Effector CD8-positive, alpha-beta T cell (primary cell): ENCODE data around the gene SLC17A7.
"Not testable (repeated sequence)": the region's sequence is repeated elsewhere in the genome, so short reads cannot be mapped to it uniquely, and the experiment has no call there.

Experiments
- DNase-seq: peaks from one replicate; lab custom pipeline; 2025; lab: John Stamatoyannopoulos, UW
- total RNA-seq, 4 experiments: gene quantifications; one replicate each; lab custom pipeline; 2026; lab: John Stamatoyannopoulos, UW

The SLC17A7 gene
- total RNA-seq: 0 to 0.24 (median 0) reads per million in 4 experiments

DNA sequence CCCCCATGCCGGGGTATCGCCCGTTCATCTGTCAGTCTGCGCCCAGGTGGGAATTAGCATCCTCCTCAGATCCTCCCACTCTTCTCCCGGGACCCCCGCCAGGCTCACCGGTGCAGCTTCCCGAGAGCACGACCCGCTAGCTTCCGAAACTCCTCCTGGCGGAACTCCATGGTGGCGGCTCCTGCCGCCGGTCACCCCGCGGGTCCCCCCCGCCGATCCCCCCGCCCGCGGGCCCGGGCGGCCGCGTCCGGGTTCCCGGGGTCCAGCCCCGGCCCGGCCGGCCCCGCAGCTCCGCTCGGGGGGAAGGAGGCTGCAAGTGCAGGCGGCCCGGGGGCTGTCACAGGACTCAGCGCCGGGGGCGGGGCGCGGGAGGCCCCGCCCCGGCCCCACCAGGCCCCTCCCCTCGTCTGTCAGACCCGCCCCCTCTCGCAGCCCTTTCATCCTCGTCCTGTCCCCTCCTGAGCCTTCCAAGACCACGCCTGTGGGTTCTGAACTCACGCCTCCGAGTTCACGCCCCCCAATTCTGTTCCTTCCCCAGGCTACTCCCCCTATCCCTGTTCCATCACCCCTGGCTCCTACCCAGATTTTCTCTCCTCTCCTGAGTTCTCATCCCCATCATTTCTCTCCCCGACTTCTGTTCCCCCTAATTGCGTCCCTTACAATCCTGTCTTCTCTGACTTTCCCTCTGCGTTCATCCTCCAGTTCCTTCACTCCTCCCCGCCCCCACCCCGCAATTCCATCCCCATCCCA lies at the start of gene SLC17A7:
SLC17A7 (minus strand) TSS at position 318 of the 750 bp plus-strand sequence; CDS start at position 170, 148 bp downstream.
- DNase-seq: peak; percentile 32

DNA sequence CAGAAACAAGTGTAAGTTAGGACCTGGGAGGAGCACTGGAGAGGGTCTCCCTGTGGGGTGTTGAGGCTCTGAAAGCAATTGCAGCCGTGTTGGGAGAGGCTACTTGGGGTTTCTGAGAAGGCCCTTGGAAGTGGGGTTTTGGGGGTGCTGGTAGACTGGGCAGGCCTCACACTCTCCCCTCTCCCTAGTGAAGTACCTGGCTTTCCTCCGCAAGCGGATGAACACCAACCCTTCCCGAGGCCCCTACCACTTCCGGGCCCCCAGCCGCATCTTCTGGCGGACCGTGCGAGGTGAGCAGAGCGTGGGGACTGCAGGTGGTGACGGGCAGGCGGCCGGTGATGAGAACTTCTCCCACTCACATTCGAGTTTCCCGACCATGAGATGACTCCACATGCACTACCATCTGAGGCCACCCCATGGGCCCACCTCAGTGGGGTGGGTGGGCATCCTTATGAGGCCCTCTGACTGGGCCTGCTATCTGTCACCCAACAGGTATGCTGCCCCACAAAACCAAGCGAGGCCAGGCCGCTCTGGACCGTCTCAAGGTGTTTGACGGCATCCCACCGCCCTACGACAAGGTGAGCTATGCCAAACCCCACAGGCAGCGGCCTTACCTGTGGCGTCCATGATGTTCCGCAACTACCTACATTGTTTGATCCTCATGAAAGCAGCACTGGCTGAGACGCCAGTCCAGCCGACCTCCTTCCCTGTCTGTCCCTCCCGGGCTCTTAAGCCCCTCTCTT lies 49.1 kb upstream of the SLC17A7 start:
- DNase-seq: no peak

DNA sequence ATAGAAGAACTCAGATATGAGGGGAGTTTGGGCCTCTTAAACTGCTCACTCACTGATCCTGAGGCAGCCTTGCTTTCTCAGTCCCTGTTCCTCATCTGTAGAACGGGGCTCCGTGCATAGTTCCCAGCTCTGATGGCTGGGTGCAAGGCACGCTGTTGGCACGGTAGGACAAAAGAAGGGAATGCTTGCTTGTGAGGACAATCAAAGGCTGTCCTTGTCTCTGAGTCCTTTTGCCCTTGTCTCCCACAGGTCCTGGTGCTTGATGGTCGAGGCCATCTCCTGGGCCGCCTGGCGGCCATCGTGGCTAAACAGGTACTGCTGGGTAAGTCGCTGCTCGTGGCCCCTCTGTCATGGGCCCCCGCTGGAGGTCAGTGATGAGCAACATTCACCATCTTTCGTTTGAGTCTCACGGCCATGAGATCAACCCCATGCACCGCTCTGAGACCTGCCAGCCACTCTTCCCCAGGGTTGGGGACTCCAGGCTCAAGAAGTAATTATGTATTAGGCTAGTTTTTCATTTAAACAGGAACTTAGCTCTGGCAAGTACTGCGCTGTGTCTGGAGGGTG lies 48.4 kb upstream of the SLC17A7 start:
- DNase-seq: no peak

DNA sequence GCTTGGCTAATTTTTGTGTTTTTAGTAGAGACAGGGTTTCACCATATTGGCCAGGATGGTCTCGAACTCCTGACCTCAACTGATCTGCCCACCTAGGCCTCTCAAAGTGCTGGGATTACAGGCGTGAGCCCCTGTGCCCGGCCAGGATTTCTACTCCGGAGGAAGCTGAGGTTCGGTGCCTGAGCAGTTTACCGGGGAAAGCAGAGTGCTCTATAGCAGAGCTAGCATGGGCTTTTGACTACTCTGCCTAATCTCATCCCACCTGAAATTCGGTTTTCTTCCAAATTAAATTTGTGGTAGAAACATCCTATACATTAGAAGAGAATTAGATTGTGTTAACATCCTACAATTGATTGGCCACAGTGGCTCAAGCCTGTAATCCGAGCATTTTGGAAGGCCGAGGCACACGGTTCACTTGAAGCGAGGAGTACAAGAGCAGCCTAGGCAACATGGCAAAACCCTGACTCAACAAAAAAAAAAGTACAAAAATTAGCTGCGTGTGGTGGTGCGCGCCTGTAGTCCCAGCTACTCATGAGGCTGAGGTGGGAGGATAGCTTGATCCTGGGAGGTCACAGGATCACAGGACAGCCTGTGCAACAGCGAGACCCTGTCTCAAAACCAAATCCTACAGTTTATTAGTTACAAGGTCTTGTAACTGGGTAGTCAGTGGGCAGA lies 47.7 kb upstream of the SLC17A7 start:
- DNase-seq: no peak

DNA sequence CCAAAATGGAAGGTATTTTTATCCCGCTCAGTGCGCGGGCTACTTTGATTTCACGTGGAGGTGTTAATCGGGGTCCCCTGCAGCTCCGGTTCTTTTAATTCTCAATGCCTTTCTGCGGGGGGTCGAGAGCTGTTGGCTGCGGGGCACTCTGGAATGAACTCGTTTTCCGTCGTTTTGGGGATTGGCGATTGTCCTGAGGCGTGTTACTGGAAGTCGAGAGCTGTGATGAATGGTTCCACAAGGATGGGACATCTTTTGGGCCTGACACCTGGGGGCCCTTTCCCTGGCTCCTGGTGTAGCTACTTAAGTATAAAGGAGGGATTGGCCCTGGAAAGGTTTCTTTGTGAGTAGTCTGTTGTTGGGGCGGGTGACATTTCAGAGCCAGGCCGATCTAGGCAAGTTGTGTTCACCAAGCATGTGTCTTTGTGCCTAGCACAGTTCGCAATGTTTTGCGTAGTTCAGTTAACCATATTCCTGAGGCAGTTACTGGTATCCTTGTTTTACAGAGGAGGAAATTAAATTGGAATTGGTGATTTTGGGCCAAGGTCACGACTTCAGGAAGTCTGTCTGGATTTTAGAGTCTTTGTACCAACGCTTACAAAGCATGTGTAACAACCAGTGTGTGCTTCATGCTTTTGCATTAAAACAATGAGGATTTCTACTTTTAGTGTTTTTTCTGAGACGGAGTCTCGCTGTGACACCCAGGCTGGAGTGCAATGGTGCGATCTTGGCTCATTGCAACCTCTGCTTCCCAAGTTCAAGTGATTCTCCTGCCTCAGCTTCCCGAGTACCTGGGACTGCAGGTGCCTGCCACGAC lies 46.9 kb upstream of the SLC17A7 start:
- no peak for DNase-seq

DNA sequence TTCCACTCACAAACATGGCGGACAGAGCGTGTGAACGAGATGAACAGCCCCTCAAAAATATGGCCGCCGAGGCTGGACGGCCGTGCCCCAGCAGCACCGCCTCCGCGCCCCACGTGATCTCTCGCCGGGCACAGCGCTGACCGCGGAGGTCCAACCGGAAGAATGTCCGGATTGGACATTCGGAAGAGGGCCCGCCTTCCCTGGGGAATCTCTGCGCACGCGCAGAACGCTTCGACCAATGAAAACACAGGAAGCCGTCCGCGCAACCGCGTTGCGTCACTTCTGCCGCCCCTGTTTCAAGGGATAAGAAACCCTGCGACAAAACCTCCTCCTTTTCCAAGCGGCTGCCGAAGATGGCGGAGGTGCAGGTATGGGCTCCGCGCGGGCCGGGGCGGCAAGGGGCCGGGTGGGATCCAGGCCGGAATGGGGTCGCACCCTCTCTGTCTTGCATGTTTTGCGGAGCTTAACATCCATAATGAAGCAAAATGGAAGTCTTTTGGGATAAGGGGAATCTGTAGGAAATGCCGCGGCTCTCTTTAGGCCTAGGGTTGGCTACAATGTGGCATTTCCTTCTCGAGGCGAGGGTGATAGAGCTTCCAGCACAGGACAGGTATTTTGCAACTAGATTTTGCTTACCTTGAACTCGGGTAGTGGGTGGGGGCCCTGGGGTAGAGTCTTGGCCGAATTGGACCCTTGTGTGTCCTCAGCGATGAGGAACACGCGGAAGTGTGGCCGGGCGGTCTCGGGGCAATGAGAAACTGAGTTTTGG lies 46.1 kb upstream of the SLC17A7 start, which contains the start of gene RPL13A:
RPL13A (plus strand) TSS at position 332 of the 769 bp plus-strand sequence; CDS start at position 354, 22 bp downstream.
- peak; percentile 99 for DNase-seq

DNA sequence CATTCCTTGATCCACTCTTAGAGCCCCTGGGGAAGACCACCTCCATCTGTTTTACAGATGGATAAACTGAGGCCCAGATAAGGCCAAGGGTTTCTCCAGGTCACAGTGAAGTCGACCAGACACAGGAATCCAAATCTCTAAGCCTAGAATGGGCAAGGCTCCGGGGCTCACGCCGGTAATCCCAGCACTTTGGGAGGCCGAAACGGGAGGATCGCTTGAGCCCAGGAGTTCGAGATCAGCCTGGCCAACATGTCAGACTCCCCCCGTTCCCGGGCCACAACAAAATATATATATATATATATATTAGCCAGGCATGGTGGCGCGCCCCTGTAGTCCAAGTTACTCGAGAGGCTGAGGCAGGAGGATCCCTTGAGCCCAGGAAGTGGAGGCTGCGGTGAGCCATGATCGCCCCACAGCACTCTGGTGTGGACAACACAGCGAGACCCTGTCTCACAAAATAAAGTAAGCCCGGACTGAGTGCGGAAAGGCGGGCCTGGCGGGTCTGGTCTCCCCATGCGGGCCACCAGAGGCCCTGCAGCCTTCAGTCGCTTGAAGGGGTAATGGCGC lies 45.5 kb upstream of the SLC17A7 start:
- no peak for DNase-seq

DNA sequence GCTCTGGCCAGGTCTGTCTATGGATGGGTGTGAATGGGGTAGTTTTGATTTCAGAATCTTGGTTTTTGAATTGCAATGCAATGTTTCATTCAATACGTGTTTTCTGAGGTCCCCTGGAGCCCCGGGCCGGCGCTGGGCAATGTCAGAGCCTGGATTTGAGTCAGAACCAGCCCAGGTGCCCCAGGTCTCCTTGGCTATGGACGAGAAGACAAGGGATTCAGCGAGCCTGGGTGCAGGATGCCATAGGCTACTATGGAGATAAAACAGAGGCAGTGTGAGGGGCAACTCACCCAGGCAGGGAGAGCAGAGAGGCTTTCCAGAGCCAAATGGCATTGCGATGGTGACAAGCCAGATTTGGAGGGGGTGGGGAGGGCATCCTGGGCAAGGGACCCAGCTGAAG lies 44.9 kb upstream of the SLC17A7 start:
- DNase-seq: no peak

DNA sequence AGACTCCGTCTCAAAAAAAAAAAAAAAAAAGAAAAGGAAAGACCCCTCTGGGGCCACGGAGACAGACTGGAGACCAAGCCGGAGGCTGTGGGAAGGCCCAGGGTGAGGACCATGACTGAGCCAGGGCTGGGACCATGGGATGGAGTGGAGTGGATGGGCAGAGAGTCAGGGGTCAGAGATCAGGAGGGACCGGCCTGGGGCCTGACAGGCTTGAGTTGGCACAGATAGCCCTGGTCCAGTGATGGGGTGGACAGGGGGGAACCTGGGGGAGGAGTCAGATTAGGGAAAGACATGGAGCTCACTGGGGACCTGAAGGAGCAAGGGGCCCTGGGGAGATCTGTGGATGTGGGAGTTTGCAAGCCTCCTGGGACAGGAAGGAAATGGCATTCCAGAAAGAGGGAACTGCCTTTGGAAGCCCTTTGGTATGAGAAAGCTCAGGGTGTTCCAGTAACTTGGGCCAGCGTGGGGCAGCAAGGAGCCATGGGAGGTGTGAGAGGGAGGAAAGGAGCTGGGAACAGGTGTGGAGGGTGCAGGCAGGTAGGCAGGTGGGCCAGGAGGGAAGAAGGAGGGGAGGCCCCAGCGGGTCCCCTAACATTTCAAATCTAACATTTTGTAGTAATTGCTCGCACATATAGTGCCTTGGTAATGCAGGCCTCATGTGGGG lies 39.8 kb upstream of the SLC17A7 start:
- DNase-seq: no peak

DNA sequence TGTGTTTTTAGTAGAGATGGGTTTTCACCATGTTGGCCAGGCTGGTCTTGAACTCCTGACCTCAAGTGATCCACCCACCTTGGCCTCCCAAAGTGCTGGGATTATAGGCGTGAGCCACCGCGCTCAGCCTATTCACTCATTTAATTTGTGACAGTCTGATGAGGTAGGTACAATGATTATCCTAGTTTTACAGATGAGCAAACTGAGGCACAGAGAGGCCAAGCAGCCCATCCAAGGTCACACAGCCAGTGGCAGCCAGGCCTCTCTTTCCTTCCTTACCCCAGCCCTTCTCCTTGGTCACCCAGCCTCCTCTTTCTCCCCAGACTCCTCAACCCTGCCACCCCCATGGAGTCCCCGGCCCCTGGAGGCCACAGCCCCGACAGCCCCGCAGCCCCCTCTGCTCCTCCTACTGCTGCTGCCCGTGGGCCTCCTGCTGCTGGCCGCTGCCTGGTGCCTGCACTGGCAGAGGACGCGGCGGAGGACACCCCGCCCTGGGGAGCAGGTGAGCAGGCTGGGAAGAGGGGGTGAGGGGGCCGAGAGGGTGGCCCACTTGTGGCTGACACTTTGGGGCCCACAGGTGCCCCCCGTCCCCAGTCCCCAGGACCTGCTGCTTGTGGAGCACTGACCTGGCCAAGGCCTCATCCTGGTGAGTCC lies 38.8 kb upstream of the SLC17A7 start:
- no peak for DNase-seq

DNA sequence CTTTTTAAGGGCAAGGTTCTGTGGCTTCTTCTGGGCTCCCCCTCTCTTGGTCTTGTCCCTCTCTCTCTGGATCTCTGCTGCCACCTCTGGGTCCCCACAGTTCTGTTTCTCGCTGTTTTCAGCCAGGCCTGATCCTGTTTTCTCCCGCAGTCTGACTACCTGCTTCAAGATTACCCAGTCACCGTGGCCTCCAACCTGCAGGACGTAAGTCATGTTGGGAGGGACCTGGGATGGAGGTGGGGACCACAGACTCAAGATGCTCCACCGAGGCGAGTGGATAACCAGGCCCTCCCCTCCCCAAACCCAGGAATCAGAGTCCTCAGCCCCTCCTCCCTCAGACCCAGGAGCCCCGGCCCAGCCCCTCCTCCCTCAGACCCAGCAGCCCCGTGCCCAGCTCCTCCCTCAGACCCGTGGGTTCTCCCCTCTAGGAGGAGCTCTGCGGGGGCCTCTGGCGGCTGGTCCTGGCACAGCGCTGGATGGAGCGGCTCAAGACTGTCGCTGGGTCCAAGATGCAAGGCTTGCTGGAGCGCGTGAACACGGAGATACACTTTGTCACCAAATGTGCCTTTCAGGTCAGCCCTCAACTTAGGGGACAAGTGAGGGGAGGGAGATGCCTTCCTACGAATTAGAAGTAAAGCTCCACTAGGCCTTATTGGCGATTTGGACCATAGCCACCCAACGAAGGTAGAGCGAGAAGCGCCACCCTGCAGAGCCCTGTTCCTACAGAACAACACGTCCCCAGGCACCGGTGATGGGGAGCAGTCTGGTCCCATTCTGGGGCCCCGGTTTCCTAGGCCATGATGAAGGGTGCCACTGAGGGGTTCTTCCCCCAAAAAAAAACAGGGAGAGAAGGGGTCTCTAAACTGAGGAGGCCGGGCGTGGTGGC lies 34.9 kb upstream of the SLC17A7 start:
- peak; percentile 46 for DNase-seq

DNA sequence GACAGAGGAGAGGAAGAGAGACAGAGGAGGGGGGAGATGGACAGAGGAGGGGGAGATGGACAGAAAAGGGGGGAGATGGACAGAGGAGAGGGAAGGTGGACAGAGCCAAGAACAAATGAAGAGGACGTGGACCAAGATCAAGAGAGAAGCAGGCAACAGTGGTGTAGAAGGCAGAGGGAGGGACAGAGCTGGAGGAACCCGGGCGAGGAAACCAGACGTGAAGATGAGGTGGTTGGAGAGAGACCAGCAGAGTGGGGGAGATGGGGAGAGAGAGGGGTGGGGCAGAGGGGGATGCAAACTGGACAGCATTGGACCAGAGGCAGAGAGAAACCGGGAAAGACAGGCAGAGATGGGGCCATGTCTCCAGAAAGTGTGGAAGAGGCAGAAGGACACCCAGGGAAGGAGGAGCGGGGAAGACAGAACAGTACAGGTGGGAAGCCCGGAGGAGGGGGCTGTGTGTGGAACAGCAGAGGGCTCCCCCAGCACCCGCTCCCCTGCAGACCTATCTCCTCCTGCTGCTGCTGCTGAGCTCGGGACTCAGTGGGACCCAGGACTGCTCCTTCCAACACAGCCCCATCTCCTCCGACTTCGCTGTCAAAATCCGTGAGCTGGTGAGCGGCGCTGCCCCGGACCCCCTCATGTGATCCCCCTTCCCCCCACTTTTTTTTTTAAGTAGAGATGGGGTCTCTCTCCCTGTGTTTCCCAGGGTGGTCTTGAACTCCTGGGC lies 34.0 kb upstream of the SLC17A7 start:
- DNase-seq: no peak

DNA sequence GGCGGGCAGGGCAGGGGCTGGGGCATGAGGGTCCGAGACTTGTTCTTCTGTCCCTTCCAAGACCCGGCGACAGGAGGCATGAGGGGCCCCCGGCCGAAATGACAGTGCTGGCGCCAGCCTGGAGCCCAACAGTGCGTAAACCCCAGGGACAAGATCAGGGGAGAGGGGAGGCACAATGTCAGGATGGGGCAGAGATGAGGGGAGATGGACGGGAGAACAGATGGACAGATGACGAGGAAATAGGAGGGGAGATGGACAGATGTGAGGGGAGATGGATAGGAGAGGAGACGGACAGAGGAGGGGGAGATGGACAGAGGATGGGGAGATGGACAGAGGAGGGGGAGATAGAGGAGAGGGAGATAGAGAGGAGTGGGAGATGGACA lies 33.2 kb upstream of the SLC17A7 start:
- no peak for DNase-seq

DNA sequence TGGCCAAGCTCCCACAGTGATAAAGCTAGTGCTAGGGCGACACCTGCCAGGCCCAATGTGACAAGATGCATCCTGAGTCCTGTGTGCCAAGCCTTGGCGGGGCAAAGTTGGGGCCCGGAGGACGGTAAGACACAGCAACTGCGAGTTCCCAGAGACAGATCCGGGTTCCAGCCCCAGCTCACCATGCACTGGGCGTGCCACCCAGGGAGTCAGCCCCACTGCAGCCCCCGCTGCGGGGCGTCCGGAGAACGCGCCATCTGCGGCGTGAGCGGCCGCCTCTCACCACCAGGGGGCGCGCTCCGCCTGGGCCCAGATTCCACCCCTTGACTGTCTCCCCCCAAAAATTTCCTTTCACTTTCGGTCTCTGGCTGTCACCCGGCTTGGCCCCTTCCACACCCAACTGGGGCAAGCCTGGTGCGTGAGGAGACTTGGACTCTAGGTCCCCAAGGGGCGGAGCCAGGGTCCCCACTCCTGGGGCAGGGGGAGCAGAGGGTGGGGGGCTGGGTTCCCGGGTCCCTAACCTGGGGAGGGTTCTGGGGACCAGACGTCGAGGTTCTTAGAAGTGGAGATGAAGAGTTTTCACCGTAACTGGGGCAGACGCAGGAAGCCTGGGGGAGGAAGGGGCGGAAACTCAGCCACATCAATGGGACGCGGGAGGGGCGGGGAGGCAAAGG lies 32.7 kb upstream of the SLC17A7 start, which contains the start of gene FLT3LG:
FLT3LG (plus strand) TSS at position 348 of the 674 bp plus-strand sequence. CDS start 425 bp downstream, outside the sequence.
- peak; percentile 88 for DNase-seq

DNA sequence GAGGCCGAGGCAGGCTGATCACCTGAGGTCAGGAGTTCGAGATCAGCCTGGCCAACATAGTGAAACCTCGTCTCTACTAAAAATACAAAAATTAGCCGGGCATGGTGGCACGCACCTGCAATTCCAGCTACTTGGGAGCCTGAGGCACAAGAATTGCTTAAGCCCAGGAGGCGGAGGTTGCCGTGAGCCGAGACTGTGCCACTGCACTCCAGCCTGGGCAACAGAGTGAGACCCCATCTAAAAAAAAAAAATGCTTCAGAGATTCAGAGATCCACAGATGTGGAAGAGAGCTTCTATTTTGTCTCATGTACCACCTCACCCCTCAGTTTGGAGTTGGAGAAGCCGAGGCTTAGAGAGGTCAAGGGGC lies 32.2 kb upstream of the SLC17A7 start:
- not testable (repeated sequence) for DNase-seq

DNA sequence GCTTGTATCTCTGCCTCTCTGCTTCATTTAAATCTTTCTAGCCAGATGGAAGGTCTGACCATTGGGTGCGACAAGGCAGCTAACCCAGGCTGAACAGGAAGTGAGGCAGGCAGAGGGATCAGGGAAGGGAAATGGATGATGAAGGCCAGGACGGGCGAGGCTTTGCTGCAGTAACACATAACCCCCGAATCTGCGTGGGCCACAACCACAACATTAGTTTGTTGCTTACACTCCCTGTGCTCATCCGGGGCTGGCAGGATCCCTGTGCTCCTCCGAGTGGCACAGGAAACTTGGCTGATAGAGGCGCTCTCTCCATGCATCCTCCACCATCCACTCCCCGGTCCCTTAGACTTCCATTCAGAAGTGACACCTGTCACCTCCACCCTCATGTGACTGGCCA lies 31.6 kb upstream of the SLC17A7 start:
- no peak for DNase-seq

DNA sequence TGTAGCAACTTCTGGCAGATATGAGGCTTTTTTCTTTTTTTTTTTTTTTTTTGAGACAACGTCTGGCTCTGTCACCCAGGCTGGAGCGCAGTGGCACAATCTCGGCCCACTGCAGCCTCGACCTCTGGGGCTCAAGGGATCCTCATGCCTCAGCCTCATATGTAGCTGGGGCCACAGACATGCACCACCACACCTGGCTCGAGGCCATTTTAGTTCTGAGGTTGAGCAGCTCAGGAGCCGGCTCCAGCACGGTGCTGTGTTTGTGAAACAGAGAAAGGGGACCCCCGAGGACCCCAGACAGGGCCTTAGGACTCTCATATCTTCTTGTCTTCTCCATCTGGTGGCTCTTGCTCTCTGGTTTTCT lies 29.3 kb upstream of the SLC17A7 start:
- DNase-seq: no peak
